Type B pancreatic cell (in vitro differentiated cells): Measurements from ENCODE around the gene FILIP1L. TPM values are rescaled to one million over a fixed set of nuclear protein-coding genes. Genes with fewer than 3 reads are reported as not detected.

Source experiments
- DNase-seq: peaks from one replicate; pipeline ENCODE4 v3.0.0; 2021; ENCODE audit warnings: mixed read lengths; ENCODE audit not compliant: unreplicated experiment; ENCODE audit errors: extremely low spot score
- H3K27ac Mint-ChIP-seq: 2 replicates; pipeline ENCODE4 v1.8.0; 2021; ENCODE audit warnings: mild to moderate bottlenecking, mixed read lengths
- H3K27me3 Mint-ChIP-seq: 2 replicates; pipeline ENCODE4 v1.8.0; 2021; ENCODE audit warnings: mixed read lengths
- H3K36me3 Mint-ChIP-seq: 2 replicates; pipeline ENCODE4 v1.8.0; 2021; ENCODE audit warnings: mixed read lengths
- H3K4me1 Mint-ChIP-seq: one replicate; pipeline ENCODE4 v1.8.0; 2021; ENCODE audit warnings: mixed read lengths; ENCODE audit not compliant: unreplicated experiment
- H3K4me3 Mint-ChIP-seq: 2 replicates; pipeline ENCODE4 v1.8.0; 2021; ENCODE audit warnings: mild to moderate bottlenecking, mixed read lengths
- H3K9me3 Mint-ChIP-seq: 2 replicates; pipeline ENCODE4 v1.8.0; 2021; ENCODE audit warnings: mixed read lengths
- total RNA-seq: library from RNA; stranded (reverse); gene quantifications from 2 replicates; pipeline ENCODE4 v1.2.1, GENCODE V29; 2021; ENCODE audit warnings: low replicate concordance
- TF ChIP-seq, protein P1 (sequence below): fragments of 200-600 bp; sonication (generic); conservative IDR thresholded peaks from 2 replicates; pipeline ENCODE4 v1.5.0; 2021; ENCODE audit warnings: antibody characterized with exemption, mild to moderate bottlenecking

Gene FILIP1L
- total RNA-seq, 1 donor from 2014 or later = 30.6 TPM

DNA sequence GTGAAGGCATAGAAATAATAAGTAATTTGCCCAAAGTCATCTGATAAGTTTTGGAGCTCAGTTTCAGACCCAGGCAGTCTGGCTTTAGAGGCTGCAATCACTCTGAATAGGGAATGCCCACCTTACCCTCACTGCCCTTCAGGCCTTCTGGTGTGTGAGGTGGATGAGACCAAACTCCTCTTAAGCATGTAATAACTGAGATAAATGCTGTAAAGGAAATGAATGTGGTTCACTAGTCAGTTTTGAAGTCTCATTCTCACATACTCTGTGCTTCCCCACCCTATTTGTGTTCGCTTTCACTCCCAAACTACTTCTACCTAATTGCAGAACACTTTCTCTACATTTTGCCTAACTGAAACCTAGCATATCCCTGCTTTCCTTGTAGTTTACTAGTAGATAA lies 144.1 kb downstream of the FILIP1L start:
- no peaks in the 10 kb centered on the region for H3K27me3 Mint-ChIP-seq
- DNase-seq = no peak
- H3K9me3 Mint-ChIP-seq = no peaks in the 10 kb centered on the region
- no peak overlapping the region for H3K4me3 Mint-ChIP-seq
- TF ChIP-seq, protein P1, sequence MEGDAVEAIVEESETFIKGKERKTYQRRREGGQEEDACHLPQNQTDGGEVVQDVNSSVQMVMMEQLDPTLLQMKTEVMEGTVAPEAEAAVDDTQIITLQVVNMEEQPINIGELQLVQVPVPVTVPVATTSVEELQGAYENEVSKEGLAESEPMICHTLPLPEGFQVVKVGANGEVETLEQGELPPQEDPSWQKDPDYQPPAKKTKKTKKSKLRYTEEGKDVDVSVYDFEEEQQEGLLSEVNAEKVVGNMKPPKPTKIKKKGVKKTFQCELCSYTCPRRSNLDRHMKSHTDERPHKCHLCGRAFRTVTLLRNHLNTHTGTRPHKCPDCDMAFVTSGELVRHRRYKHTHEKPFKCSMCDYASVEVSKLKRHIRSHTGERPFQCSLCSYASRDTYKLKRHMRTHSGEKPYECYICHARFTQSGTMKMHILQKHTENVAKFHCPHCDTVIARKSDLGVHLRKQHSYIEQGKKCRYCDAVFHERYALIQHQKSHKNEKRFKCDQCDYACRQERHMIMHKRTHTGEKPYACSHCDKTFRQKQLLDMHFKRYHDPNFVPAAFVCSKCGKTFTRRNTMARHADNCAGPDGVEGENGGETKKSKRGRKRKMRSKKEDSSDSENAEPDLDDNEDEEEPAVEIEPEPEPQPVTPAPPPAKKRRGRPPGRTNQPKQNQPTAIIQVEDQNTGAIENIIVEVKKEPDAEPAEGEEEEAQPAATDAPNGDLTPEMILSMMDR = no peak
- no peak overlapping the region for H3K27ac Mint-ChIP-seq
- no peaks in the 10 kb centered on the region for H3K36me3 Mint-ChIP-seq
- H3K4me1 Mint-ChIP-seq = peaks cover 15% of the 10 kb centered on the region

DNA sequence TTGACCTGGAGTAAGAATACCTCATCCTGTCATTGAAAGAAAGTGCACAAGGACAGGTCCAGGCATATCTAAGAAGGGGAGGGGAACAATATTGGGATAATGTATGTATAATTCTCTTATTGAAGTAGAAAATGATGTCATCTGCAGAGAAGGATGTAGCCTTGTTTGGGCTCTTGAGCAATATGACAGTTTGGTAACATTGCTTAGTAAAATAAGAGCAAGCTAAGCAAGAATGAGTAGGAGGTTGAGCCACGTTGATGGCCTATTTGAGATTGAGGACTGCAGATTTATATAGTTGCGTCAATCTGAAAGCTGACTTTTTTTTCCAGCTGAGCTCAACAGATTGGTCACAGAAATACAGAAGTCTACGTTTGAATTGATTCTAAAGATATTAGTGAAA lies 145.2 kb downstream of the FILIP1L start:
- no peak overlapping the region for H3K4me3 Mint-ChIP-seq
- DNase-seq = no peak
- no peaks in the 10 kb centered on the region for H3K9me3 Mint-ChIP-seq
- TF ChIP-seq, protein P1 = no peak
- no peak overlapping the region for H3K27ac Mint-ChIP-seq
- no peaks in the 10 kb centered on the region for H3K36me3 Mint-ChIP-seq
- no peaks in the 10 kb centered on the region for H3K27me3 Mint-ChIP-seq
- peaks cover 12% of the 10 kb centered on the region for H3K4me1 Mint-ChIP-seq

- H3K36me3 Mint-ChIP-seq = peaks cover 3% of the 10 kb centered on the region
- no peaks in the 10 kb centered on the region for H3K9me3 Mint-ChIP-seq
- peak overlapping the region; percentile 33 for H3K27ac Mint-ChIP-seq
- TF ChIP-seq, protein P1 = no peak
- no peaks in the 10 kb centered on the region for H3K27me3 Mint-ChIP-seq
- no peak overlapping the region for H3K4me3 Mint-ChIP-seq
- no peak for DNase-seq
- peaks cover 12% of the 10 kb centered on the region for H3K4me1 Mint-ChIP-seq
These were observed 146.5 kb downstream of the FILIP1L start for GRCh38 chr3:99967796-99968195.

- Mint-ChIP-seq H3K27ac (peak overlapping the region; percentile 33), H3K9me3 (no peaks in the 10 kb centered on the region), H3K4me1 (peaks cover 16% of the 10 kb centered on the region), H3K27me3 (no peaks in the 10 kb centered on the region), H3K36me3 (peaks cover 3% of the 10 kb centered on the region), H3K4me3 (no peak overlapping the region)
- TF ChIP-seq, protein P1 = no peak
- no peak for DNase-seq
These were observed 147.5 kb downstream of the FILIP1L start for GRCh38 chr3:99966662-99967416.

DNA sequence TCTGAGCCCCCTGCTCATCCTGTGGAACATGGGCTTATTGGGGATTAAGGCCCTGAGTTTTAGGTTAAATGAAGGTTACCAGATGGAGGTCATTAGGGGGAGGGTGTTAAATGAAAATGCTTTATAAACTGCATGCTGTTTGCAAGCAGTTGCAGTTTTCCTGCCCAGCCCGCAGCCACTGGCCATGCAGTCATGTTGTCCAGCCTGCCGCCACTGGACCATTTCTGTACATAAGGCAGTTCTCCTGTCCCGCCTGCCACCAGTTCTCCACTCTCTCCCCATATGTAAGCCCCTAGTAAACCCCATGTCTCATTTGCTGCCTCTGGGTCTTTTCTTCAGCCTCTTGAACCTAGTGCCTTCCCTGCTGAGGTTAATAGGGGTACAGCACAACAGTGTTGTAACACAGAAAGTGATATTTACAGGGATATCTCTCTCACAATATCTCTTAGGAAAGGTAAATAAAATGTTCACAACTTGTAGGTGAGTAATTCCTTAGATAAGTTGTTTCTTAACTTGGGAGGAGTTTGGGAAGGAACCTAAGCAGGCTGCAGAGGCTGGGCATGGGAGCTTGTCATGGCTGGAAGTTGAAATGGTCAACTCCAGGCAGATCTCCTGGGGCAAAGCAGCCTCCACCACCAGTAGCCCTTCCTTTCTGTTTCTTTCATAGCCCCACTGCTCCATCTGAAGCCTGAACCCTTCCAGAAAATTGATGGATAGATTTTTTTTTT lies 148.5 kb downstream of the FILIP1L start:
- DNase-seq = no peak
- Mint-ChIP-seq H3K36me3 (peaks cover 3% of the 10 kb centered on the region), H3K27me3 (no peaks in the 10 kb centered on the region), H3K27ac (no peak overlapping the region), H3K9me3 (no peaks in the 10 kb centered on the region), H3K4me3 (no peak overlapping the region), H3K4me1 (peaks cover 18% of the 10 kb centered on the region)
- TF ChIP-seq, protein P1 = no peak
